ENCODE results near the gene MICAL1. TPM values are rescaled to one million over a fixed set of nuclear protein-coding genes. Genes with fewer than 3 reads are reported as not detected.

The MICAL1 gene
- total RNA-seq, 1 experiment from 2014 or later = 13.5 TPM

GRCh38 chr6:109446541-109446940 lies 9.0 kb downstream of the MICAL1 start:
- DNase-seq (ENCODE audit: low read depth) = no peak
- in situ Hi-C loops (cut with HindIII; ENCODE audit: low pct_unique_long_range_greater_than_20kb, low sequenced_read_pairs) = no loop called here

- DNase-seq (ENCODE audit: low read depth) = no peak
- in situ Hi-C loops (cut with HindIII; ENCODE audit: low pct_unique_long_range_greater_than_20kb, low sequenced_read_pairs) = no loop called here
Measured at GRCh38 chr6:109446072-109446471, 9.5 kb downstream of the MICAL1 start.

- in situ Hi-C loops (cut with HindIII; ENCODE audit: low pct_unique_long_range_greater_than_20kb, low sequenced_read_pairs) = no loop called here
- DNase-seq (ENCODE audit: low read depth) = no peak
Measured at GRCh38 chr6:109445382-109445781, 10.2 kb downstream of the MICAL1 start.

- DNase-seq (ENCODE audit: low read depth) = no peak
- in situ Hi-C loops (cut with HindIII; ENCODE audit: low pct_unique_long_range_greater_than_20kb, low sequenced_read_pairs) = no loop called here
Measured at GRCh38 chr6:109443425-109443950, 12.1 kb downstream of the MICAL1 start.

- in situ Hi-C loops (cut with HindIII; ENCODE audit: low pct_unique_long_range_greater_than_20kb, low sequenced_read_pairs) = no loop called here
- DNase-seq (ENCODE audit: low read depth) = no peak
Measured at GRCh38 chr6:109442393-109442924, 13.1 kb downstream of the MICAL1 start.

- peak; percentile 58 for DNase-seq (ENCODE audit: low read depth)
- in situ Hi-C loops (cut with HindIII; ENCODE audit: low pct_unique_long_range_greater_than_20kb, low sequenced_read_pairs) = no loop called here
Measured at GRCh38 chr6:109441069-109441816, 14.3 kb downstream of the MICAL1 start.

GRCh38 chr6:109440331-109441068 lies 15.1 kb downstream of the MICAL1 start, which contains the start of the genes PPIL6 and SMPD2:
Gene PPIL6 (minus strand): TSS chr6:109440628. CDS start chr6:109440590, 38 bp downstream.
Gene SMPD2 (plus strand): TSS chr6:109440724. CDS start chr6:109441122, 398 bp downstream.
- DNase-seq (ENCODE audit: low read depth) = peak; percentile 92
- in situ Hi-C loops (cut with HindIII; ENCODE audit: low pct_unique_long_range_greater_than_20kb, low sequenced_read_pairs) = no loop called here

- in situ Hi-C loops (cut with HindIII; ENCODE audit: low pct_unique_long_range_greater_than_20kb, low sequenced_read_pairs) = no loop called here
- DNase-seq (ENCODE audit: low read depth) = no peak
Measured at GRCh38 chr6:109436041-109436440, 19.5 kb downstream of the MICAL1 start.

GRCh38 chr6:109434456-109434855 lies 21.1 kb downstream of the MICAL1 start:
- DNase-seq (ENCODE audit: low read depth) = no peak
- in situ Hi-C loops (cut with HindIII; ENCODE audit: low pct_unique_long_range_greater_than_20kb, low sequenced_read_pairs) = no loop called here

GRCh38 chr6:109429496-109429895 lies 26.1 kb downstream of the MICAL1 start:
- no peak for DNase-seq (ENCODE audit: low read depth)
- in situ Hi-C loops (cut with HindIII; ENCODE audit: low pct_unique_long_range_greater_than_20kb, low sequenced_read_pairs) = no loop called here

GRCh38 chr6:109428889-109429477 lies 26.6 kb downstream of the MICAL1 start:
- in situ Hi-C loops (cut with HindIII; ENCODE audit: low pct_unique_long_range_greater_than_20kb, low sequenced_read_pairs) = no loop called here
- no peak for DNase-seq (ENCODE audit: low read depth)

- no peak for DNase-seq (ENCODE audit: low read depth)
- in situ Hi-C loops (cut with HindIII; ENCODE audit: low pct_unique_long_range_greater_than_20kb, low sequenced_read_pairs) = no loop called here
Measured at GRCh38 chr6:109424946-109425345, 30.6 kb downstream of the MICAL1 start.

GRCh38 chr6:109421184-109421583 lies 34.4 kb downstream of the MICAL1 start:
- no peak for DNase-seq (ENCODE audit: low read depth)
- in situ Hi-C loops (cut with HindIII; ENCODE audit: low pct_unique_long_range_greater_than_20kb, low sequenced_read_pairs) = no loop called here

GRCh38 chr6:109420751-109421150 lies 34.8 kb downstream of the MICAL1 start:
- DNase-seq (ENCODE audit: low read depth) = peak; percentile 60
- in situ Hi-C loops (cut with HindIII; ENCODE audit: low pct_unique_long_range_greater_than_20kb, low sequenced_read_pairs) = no loop called here

GRCh38 chr6:109417646-109418045 lies 37.9 kb downstream of the MICAL1 start:
- in situ Hi-C loops (cut with HindIII; ENCODE audit: low pct_unique_long_range_greater_than_20kb, low sequenced_read_pairs) = no loop called here
- DNase-seq (ENCODE audit: low read depth) = no peak

GRCh38 chr6:109411034-109411433 lies 44.5 kb downstream of the MICAL1 start:
- no peak for DNase-seq (ENCODE audit: low read depth)
- in situ Hi-C loops (cut with HindIII; ENCODE audit: low pct_unique_long_range_greater_than_20kb, low sequenced_read_pairs) = no loop called here

- in situ Hi-C loops (cut with HindIII; ENCODE audit: low pct_unique_long_range_greater_than_20kb, low sequenced_read_pairs) = no loop called here
- DNase-seq (ENCODE audit: low read depth) = no peak
Measured at GRCh38 chr6:109406196-109406595, 49.4 kb downstream of the MICAL1 start.

GRCh38 chr6:109397020-109397419 lies 58.6 kb downstream of the MICAL1 start:
- in situ Hi-C loops (cut with HindIII; ENCODE audit: low pct_unique_long_range_greater_than_20kb, low sequenced_read_pairs) = no loop called here

More at GRCh38 chr6:109397020-109397419, 58.6 kb downstream of the MICAL1 start:
- DNase-seq (ENCODE audit: low read depth) = no peak
